Measurements from ENCODE around the gene CELA3A.
"Not testable (repeated sequence)": the region's sequence is repeated elsewhere in the genome, so short reads cannot be mapped to it uniquely, and the experiment has no call there.

Gene CELA3A

GRCh38 chr1:22005261-22006149, 4.0 kb downstream of the CELA3A start:
- in situ Hi-C loops (cut with MboI; ENCODE audit: low pct_unique_long_range_greater_than_20kb, low sequenced_read_pairs, unreplicated experiment); DNase-seq (ENCODE audit: low spot score): not testable (repeated sequence)
- TF ChIP-seq, protein P1, sequence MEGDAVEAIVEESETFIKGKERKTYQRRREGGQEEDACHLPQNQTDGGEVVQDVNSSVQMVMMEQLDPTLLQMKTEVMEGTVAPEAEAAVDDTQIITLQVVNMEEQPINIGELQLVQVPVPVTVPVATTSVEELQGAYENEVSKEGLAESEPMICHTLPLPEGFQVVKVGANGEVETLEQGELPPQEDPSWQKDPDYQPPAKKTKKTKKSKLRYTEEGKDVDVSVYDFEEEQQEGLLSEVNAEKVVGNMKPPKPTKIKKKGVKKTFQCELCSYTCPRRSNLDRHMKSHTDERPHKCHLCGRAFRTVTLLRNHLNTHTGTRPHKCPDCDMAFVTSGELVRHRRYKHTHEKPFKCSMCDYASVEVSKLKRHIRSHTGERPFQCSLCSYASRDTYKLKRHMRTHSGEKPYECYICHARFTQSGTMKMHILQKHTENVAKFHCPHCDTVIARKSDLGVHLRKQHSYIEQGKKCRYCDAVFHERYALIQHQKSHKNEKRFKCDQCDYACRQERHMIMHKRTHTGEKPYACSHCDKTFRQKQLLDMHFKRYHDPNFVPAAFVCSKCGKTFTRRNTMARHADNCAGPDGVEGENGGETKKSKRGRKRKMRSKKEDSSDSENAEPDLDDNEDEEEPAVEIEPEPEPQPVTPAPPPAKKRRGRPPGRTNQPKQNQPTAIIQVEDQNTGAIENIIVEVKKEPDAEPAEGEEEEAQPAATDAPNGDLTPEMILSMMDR (IDR thresholded peaks at IDR 0.05; ENCODE audit: extremely low read depth, insufficient read depth, missing control alignments), result peak; percentile 30

DNA sequence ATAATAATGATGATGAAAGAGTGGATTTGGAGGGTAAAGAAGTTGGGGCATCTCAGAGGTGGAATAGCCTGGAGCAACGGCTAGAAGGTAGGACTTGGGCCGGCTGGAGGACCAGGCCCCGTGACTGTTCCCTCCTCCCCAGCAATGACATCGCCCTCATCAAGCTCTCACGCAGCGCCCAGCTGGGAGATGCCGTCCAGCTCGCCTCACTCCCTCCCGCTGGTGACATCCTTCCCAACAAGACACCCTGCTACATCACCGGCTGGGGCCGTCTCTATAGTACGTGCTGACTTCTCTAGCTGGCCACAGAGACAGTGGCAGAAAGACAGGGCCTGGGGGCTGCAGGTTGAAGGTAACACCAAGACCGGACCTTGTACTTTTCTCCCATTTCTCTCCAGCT, 5.3 kb downstream of the CELA3A start:
- in situ Hi-C loops (cut with MboI; ENCODE audit: low pct_unique_long_range_greater_than_20kb, low sequenced_read_pairs, unreplicated experiment); DNase-seq (ENCODE audit: low spot score): not testable (repeated sequence)

DNA sequence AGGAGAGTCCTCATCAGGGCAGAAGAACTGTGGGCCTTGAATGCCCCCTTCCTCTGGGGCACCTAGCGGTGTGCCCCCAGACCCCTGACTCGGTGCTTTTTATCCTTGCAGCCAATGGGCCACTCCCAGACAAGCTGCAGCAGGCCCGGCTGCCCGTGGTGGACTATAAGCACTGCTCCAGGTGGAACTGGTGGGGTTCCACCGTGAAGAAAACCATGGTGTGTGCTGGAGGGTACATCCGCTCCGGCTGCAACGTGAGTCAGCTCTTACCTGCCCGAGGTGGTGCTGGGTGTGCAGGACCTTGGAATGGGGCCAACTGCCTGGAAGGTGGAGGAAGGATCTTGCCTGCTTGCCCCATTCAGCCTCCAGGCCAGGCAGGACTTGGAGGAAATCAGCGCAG, 5.8 kb downstream of the CELA3A start:
- DNase-seq (ENCODE audit: low spot score); in situ Hi-C loops (cut with MboI; ENCODE audit: low pct_unique_long_range_greater_than_20kb, low sequenced_read_pairs, unreplicated experiment): not testable (repeated sequence)

- DNase-seq (ENCODE audit: low spot score); in situ Hi-C loops (cut with MboI; ENCODE audit: low pct_unique_long_range_greater_than_20kb, low sequenced_read_pairs, unreplicated experiment): not testable (repeated sequence)
Observed at GRCh38 chr1:22009566-22009965, 8.1 kb downstream of the CELA3A start.

DNA sequence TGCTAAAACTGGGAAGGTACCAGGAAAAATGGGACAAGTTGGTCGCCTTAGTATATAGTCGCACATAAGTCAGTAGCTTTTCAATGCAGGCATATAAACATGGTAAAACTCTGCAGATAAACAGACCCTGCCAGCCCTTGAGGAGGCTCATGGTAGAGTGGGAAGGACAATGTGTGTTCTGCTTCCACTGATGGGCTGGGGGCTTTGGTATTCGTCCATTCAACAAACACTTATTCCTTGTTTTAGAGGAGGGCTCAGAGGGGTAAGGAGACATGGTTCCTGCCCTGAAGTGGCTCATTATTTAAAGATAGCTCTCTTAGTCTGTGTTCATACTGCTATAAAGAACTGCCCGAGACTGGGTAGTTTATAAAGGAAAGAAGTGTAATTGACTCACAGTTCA, 11.3 kb downstream of the CELA3A start:
- DNase-seq (ENCODE audit: low spot score); in situ Hi-C loops (cut with MboI; ENCODE audit: low pct_unique_long_range_greater_than_20kb, low sequenced_read_pairs, unreplicated experiment): not testable (repeated sequence)

DNA sequence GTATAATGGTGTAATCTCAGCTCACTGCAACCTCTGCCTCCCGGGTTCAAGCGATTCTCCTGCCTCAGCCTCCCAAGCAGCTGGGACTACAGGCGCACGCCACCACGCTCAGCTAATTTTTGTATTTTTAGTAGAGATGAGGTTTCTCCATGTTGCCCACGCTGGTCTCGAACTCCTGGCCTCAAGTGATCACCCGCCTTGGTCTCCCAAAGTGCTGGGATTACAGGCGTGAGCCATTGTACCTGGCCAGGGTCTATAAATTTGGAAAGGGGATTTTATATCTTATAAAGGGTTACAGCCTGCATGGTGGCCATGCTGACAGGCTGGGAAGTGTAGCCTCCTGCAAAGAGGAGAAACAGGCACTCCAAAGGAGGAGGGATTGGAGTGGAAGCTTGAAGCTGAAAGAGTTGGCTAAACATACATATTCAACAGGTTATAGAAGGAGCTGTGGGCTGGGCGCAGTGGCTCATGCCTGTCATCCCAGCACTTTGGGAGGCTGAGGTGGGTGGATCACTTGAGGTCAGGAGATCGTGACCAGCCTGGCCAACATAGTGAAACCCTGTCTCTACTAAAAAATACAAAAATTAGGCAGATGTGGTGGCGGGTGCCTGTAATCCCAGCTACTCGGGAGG, 13.2 kb downstream of the CELA3A start:
- DNase-seq (ENCODE audit: low spot score); in situ Hi-C loops (cut with MboI; ENCODE audit: low pct_unique_long_range_greater_than_20kb, low sequenced_read_pairs, unreplicated experiment): not testable (repeated sequence)

GRCh38 chr1:22018583-22019559, 17.4 kb downstream of the CELA3A start:
- TF ChIP-seq, protein P1 (IDR thresholded peaks at IDR 0.05; ENCODE audit: extremely low read depth, insufficient read depth, missing control alignments), result peak; percentile 46
- peak; percentile 73 for DNase-seq (ENCODE audit: low spot score)
- in situ Hi-C loops (cut with MboI; ENCODE audit: low pct_unique_long_range_greater_than_20kb, low sequenced_read_pairs, unreplicated experiment), result no loop called here

GRCh38 chr1:22021061-22021460, 19.6 kb downstream of the CELA3A start:
- no peak for DNase-seq (ENCODE audit: low spot score)
- TF ChIP-seq, protein P1 (IDR thresholded peaks at IDR 0.05; ENCODE audit: extremely low read depth, insufficient read depth, missing control alignments), result no peak
- in situ Hi-C loops (cut with MboI; ENCODE audit: low pct_unique_long_range_greater_than_20kb, low sequenced_read_pairs, unreplicated experiment), result no loop called here
